IPS-20b (cell line): ENCODE measurements around the gene MUS81.

Experiments used
- H3K27ac ChIP-seq: one replicate; pipeline ENCODE4 v1.5.1; 2013; ENCODE audit warnings: low read length
- H3K27me3 ChIP-seq: 2 replicates; pipeline ENCODE4 v1.6.1; 2013; ENCODE audit warnings: mild to moderate bottlenecking, low read length, inconsistent platforms; ENCODE audit not compliant: insufficient read depth
- H3K36me3 ChIP-seq: 2 replicates; pipeline ENCODE4 v1.6.1; 2013; ENCODE audit warnings: low read depth, mild to moderate bottlenecking, inconsistent platforms, low read length, moderate library complexity; ENCODE audit not compliant: insufficient read depth
- H3K4me1 ChIP-seq: 2 replicates; pipeline ENCODE4 v1.6.1; 2013; ENCODE audit warnings: mild to moderate bottlenecking, control low read depth, inconsistent platforms, low read length, moderate library complexity; ENCODE audit not compliant: insufficient read depth
- H3K4me3 ChIP-seq: 2 replicates; pipeline ENCODE4 v1.5.1; 2013; ENCODE audit warnings: mild to moderate bottlenecking, low read length, inconsistent platforms
- H3K9ac ChIP-seq: 2 replicates; pipeline ENCODE4 v1.6.1; 2013; ENCODE audit warnings: low read depth, mild to moderate bottlenecking, inconsistent platforms, low read length, moderate library complexity
- H3K9me3 ChIP-seq: 2 replicates; pipeline ENCODE4 v1.6.1; 2013; ENCODE audit warnings: mild to moderate bottlenecking, low read depth, low read length, inconsistent platforms; ENCODE audit not compliant: insufficient read depth

The MUS81 gene

GRCh38 chr11:65860278-65861164 is at the start of gene MUS81:
Gene MUS81, plus strand, starts transcription at chr11:65860433. Its CDS starts 321 bp downstream, at chr11:65860754.
- peaks cover 5% of the 10 kb centered on the region; the same call in 1 of the 2 replicates for H3K4me1 ChIP-seq
- no peaks in the 10 kb centered on the region for H3K9me3 ChIP-seq
- H3K4me3 ChIP-seq, result peak within 1 kb of the TSS; percentile 86
- peaks cover 53% of the 10 kb centered on the region for H3K36me3 ChIP-seq
- peak within 1 kb of the TSS; percentile 99 for H3K9ac ChIP-seq
- H3K27ac ChIP-seq, result peak within 1 kb of the TSS; percentile 95
- no peaks in the 10 kb centered on the region for H3K27me3 ChIP-seq

- Histone ChIP-seq H3K27me3 (peaks cover 5% of the 10 kb centered on the region), H3K4me1 (no peaks in the 10 kb centered on the region), H3K9me3 (no peaks in the 10 kb centered on the region), H3K9ac (no peak overlapping the region), H3K4me3 (no peak overlapping the region), H3K27ac (no peak overlapping the region), H3K36me3 (no peaks in the 10 kb centered on the region)
Observed at GRCh38 chr11:65811764-65812475, 48.3 kb upstream of the MUS81 start.

GRCh38 chr11:65814131-65814985 is 45.9 kb upstream of the MUS81 start:
- no peak overlapping the region for H3K27ac ChIP-seq
- no peak overlapping the region for H3K4me3 ChIP-seq
- peaks cover 16% of the 10 kb centered on the region for H3K27me3 ChIP-seq
- H3K9ac ChIP-seq, result no peak overlapping the region
- H3K36me3 ChIP-seq, result no peaks in the 10 kb centered on the region
- H3K4me1 ChIP-seq, result no peaks in the 10 kb centered on the region
- no peaks in the 10 kb centered on the region for H3K9me3 ChIP-seq

DNA sequence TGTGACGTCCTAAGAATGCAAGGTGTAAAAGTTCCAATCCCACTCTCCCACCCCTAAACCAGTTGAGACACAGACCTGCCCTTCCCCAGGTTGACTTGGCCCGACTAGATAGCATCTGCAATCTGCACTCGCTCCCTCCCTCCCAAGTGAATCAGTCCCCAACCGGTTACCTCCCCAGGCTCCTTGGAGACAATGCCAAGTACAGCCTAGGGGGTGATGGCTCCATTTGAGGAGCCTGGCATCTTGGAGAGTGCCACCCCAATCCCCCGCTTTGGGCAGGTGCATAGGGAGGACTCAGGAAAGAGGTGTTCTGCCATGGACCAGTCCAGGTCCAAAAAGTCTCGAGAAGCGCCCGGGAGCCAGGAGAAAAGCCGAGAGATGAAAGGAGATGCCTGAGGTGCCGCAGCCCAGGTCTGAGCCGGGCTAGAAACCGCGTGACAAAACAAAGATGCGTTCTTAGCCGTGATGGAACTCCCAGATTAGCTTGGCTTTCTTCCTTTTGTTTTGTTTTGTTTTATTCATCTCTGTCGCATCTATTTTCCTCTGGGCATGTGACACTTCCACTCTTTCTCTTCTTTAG is 45.2 kb upstream of the MUS81 start:
- Histone ChIP-seq H3K4me1 (no peaks in the 10 kb centered on the region), H3K9ac (no peak overlapping the region), H3K27ac (no peak overlapping the region), H3K27me3 (peaks cover 16% of the 10 kb centered on the region), H3K36me3 (no peaks in the 10 kb centered on the region), H3K9me3 (no peaks in the 10 kb centered on the region), H3K4me3 (no peak overlapping the region)

DNA sequence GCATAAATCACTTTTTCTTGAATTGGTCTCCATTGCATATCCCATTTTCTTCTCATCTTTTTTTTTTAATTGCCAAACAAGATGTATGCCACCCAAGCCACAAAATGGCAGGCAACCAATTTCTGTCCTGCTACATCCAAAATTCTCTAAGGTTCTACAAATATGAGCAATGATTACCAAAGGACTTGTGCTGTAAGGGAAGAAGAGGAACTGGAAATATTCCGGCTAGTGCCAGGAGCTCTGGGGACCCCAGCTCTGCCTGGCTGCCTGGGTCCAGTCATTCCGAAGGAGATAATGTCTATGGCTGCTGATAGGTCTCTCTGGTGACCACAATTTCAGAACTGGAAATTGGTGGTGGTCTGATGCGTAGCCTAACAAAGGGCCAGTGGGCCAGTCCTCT is 43.5 kb upstream of the MUS81 start:
- H3K4me3 ChIP-seq, result no peak overlapping the region
- H3K9ac ChIP-seq, result no peak overlapping the region
- H3K4me1 ChIP-seq, result no peaks in the 10 kb centered on the region
- no peaks in the 10 kb centered on the region for H3K36me3 ChIP-seq
- H3K27me3 ChIP-seq, result peaks cover 16% of the 10 kb centered on the region
- H3K27ac ChIP-seq, result no peak overlapping the region
- no peaks in the 10 kb centered on the region for H3K9me3 ChIP-seq

DNA sequence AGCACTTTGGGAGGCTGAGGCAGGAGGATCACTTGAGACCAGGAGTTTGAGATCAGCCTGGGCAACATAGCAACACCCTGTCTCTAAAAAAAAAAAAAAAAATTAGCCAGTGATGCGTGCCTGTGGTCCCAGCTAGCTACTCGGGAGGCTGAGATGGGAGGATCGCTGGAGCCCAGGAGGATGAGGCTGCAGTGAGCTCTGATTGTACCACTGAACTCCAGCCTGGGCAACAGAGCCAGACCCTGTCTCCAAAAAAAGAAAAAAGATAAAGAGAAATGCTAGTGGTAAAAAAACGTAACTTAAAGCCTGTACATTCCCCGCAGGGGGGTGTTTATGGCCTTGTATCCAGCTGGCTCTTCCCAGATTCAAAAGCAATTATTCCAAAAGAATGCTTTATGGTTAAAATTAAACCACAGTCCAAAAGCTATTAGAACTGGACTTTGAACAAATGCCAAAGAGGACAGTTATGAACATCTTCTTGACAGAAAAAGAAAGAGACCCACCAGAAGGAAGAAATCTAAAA is 42.9 kb upstream of the MUS81 start:
- Histone ChIP-seq H3K27ac (no peak overlapping the region), H3K36me3 (no peaks in the 10 kb centered on the region), H3K4me1 (no peaks in the 10 kb centered on the region), H3K4me3 (peak overlapping the region; percentile 70), H3K9me3 (no peaks in the 10 kb centered on the region), H3K9ac (peak overlapping the region; percentile 68; the same call in 1 of the 2 replicates), H3K27me3 (peaks cover 16% of the 10 kb centered on the region)

- no peaks in the 10 kb centered on the region for H3K36me3 ChIP-seq
- H3K4me1 ChIP-seq, result no peaks in the 10 kb centered on the region
- peaks cover 16% of the 10 kb centered on the region for H3K27me3 ChIP-seq
- no peak overlapping the region for H3K27ac ChIP-seq
- peak overlapping the region; percentile 70 for H3K4me3 ChIP-seq
- peak overlapping the region; percentile 68; the same call in 1 of the 2 replicates for H3K9ac ChIP-seq
- no peaks in the 10 kb centered on the region for H3K9me3 ChIP-seq
Observed at GRCh38 chr11:65817835-65818680, 42.2 kb upstream of the MUS81 start.

GRCh38 chr11:65821107-65821506 is 39.1 kb upstream of the MUS81 start:
- Histone ChIP-seq H3K27ac (no peak overlapping the region), H3K9me3 (no peaks in the 10 kb centered on the region), H3K27me3 (peaks cover 16% of the 10 kb centered on the region), H3K4me3 (no peak overlapping the region), H3K36me3 (no peaks in the 10 kb centered on the region), H3K4me1 (no peaks in the 10 kb centered on the region), H3K9ac (no peak overlapping the region)

GRCh38 chr11:65822776-65823528 is 37.3 kb upstream of the MUS81 start:
- peaks cover under 1% of the 10 kb centered on the region; the same call in 1 of the 2 replicates for H3K27me3 ChIP-seq
- H3K4me3 ChIP-seq, result no peak overlapping the region
- no peaks in the 10 kb centered on the region for H3K4me1 ChIP-seq
- no peak overlapping the region for H3K9ac ChIP-seq
- no peaks in the 10 kb centered on the region for H3K9me3 ChIP-seq
- H3K27ac ChIP-seq, result no peak overlapping the region
- no peaks in the 10 kb centered on the region for H3K36me3 ChIP-seq
